ENCODE data around the gene SLC18B1. TPM values are rescaled to one million over a fixed set of nuclear protein-coding genes. Genes with fewer than 3 reads are reported as not detected.

Gene SLC18B1
- total and polyA plus RNA-seq, 8 donors, result 4.4 to 10.9 (median 7.2) TPM

DNA sequence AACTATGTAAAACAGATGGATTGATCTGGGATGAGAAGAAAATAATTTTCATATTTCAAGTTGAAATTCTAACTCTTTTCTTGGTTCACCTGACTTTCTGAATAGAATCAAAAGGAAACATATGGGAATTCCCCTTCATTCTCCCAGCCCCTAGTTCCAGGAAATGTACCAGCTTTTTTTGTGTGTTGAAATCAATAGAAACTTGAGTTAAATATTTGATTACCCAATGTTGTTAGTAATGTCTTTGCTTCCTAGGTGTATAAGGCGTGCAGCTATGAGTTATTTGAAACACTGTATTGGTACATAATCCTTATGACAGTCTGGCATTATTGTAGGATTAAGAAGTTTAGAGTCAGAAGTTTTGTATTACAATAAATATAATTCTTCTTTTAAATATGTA is 62.2 kb downstream of the SLC18B1 start:
- no peaks in the 10 kb centered on the region for H3K36me3 ChIP-seq
- ATAC-seq (peak; percentile 62 to 82 (median 78)), DNase-seq (no peak), FAIRE-seq (no peak)
- TF ChIP-seq CTCF (IDR thresholded peaks at IDR 0.05), result no peak
- WGBS, 2 donors, result 7 to 13% methylated on average over 1 of the region's 1 CpG
- no peaks in the 10 kb centered on the region for H3K9me3 ChIP-seq
- intact Hi-C loops (cut with DNase I), result no loop called here
- H3K27ac ChIP-seq, result peak overlapping the region in 2 of 4 donors; percentile 79 to 81
- H3K4me1 ChIP-seq, result peaks cover 0 to 32% (median 24%) of the 10 kb centered on the region in 3 donors
- no peak overlapping the region for H3K4me3 ChIP-seq
- no peaks in the 10 kb centered on the region for H3K27me3 ChIP-seq

- peak in 1 of 4 donors; percentile 16 for TF ChIP-seq CTCF (IDR thresholded peaks at IDR 0.05)
- Histone ChIP-seq H3K4me3 (no peak overlapping the region), H3K27me3 (no peaks in the 10 kb centered on the region), H3K27ac (peak overlapping the region in 2 of 4 donors; percentile 79 to 81), H3K36me3 (no peaks in the 10 kb centered on the region), H3K4me1 (peaks cover 0 to 37% (median 24%) of the 10 kb centered on the region in 3 donors), H3K9me3 (no peaks in the 10 kb centered on the region)
- FAIRE-seq (no peak), DNase-seq (peak in 3 of 6 donors; percentile 19 to 54 (median 31)), ATAC-seq (peak; percentile 87 to 92 (median 90))
- intact Hi-C loops (cut with DNase I), result no loop called here
- WGBS, 2 donors, result 12 to 22% methylated on average over 3 of the region's 3 CpGs
Observed at GRCh38 chr6:132734694-132735236, 63.7 kb downstream of the SLC18B1 start.

DNA sequence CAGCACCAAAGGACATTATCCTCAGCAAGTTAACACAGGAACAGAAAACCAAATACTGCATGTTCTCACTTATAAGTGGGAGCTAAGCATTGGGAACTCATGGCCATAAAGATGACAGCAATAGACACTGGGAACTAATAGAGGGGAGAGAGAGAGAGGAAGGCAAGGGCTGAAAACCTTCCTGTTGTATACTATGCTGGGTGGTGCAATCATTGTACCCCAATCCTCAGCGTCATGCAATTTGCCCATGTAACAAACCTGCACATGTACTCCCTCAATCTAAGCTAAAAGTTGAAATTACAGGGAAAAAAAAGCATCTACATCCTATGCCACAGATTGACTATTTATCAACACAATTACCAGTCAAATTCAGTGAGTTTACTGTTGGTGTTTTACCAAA is 64.6 kb downstream of the SLC18B1 start:
- TF ChIP-seq CTCF (IDR thresholded peaks at IDR 0.05), result no peak
- peak overlapping the region in 2 of 4 donors; percentile 79 to 81 for H3K27ac ChIP-seq
- H3K27me3 ChIP-seq, result no peaks in the 10 kb centered on the region
- intact Hi-C loops (cut with DNase I), result no loop called here
- DNase-seq (no peak), ATAC-seq (no peak), FAIRE-seq (no peak)
- peaks cover 0 to 37% (median 24%) of the 10 kb centered on the region in 3 donors for H3K4me1 ChIP-seq
- WGBS, 2 donors, result 83 to 89% methylated on average over 1 of the region's 1 CpG
- H3K36me3 ChIP-seq, result no peaks in the 10 kb centered on the region
- H3K4me3 ChIP-seq, result no peak overlapping the region
- H3K9me3 ChIP-seq, result no peaks in the 10 kb centered on the region

DNA sequence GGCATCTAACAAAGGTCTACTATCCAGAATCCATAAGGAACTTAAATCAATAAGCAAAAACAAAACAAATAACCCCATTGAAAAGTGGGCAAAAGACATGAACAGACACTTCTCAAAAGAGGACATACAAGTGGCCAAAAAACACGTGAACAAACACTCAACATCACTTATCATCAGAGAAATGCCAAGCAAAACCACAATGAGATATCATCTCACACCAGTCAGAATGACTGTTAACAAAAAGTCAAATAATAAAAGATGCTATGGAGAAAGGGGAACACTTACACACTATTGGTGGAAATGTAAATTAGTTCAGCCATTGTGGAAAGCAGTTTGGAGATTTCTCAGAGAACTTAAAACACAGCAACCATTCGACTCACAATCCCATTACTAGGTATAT is 65.2 kb downstream of the SLC18B1 start:
- ATAC-seq (no peak), FAIRE-seq (no peak), DNase-seq (no peak)
- no peak for TF ChIP-seq CTCF (IDR thresholded peaks at IDR 0.05)
- WGBS, 2 donors, result 80 to 95% methylated on average over 2 of the region's 2 CpGs
- no peaks in the 10 kb centered on the region for H3K9me3 ChIP-seq
- H3K27ac ChIP-seq, result no peak overlapping the region
- intact Hi-C loops (cut with DNase I), result no loop called here
- H3K4me3 ChIP-seq, result no peak overlapping the region
- H3K4me1 ChIP-seq, result peaks cover 0 to 37% (median 24%) of the 10 kb centered on the region in 3 donors
- H3K27me3 ChIP-seq, result no peaks in the 10 kb centered on the region
- H3K36me3 ChIP-seq, result no peaks in the 10 kb centered on the region

DNA sequence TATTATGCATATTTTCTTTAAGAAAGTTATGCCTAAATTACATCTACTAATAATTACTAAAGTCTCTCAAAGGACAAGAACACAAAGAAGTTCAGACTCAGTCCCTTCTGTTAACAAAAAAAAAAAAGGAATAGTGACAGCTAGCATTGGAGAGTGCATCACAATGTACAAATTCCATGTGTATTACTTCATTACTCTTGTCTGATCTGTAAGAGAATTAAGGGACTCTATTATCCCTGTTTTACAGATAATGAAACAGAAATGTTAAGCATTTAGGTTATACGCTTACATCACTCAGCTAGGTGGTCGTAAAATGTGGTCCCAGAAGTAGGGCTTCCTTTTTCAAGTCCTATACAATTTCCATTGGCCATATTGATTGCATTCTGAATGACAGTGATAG is 67.4 kb downstream of the SLC18B1 start:
- WGBS, 2 donors, result 87 to 92% methylated on average over 2 of the region's 2 CpGs
- ATAC-seq (no peak), DNase-seq (no peak), FAIRE-seq (no peak)
- Histone ChIP-seq H3K36me3 (no peaks in the 10 kb centered on the region), H3K4me3 (no peak overlapping the region), H3K27me3 (no peaks in the 10 kb centered on the region), H3K9me3 (no peaks in the 10 kb centered on the region), H3K4me1 (peaks cover 0 to 26% (median 20%) of the 10 kb centered on the region in 3 donors), H3K27ac (no peak overlapping the region)
- intact Hi-C loops (cut with DNase I), result no loop called here
- no peak for TF ChIP-seq CTCF (IDR thresholded peaks at IDR 0.05)

Measured in pancreas (tissue), 10 donors.